Spinal cord (tissue), 10 donors: ENCODE data around the gene TUBA8. TPM values are rescaled to one million over a fixed set of nuclear protein-coding genes. Genes with fewer than 3 reads are reported as not detected.
"Not testable (repeated sequence)": the region's sequence is repeated elsewhere in the genome, so short reads cannot be mapped to it uniquely, and the experiment has no call there.

Experiments used
- DNase-seq, 6 donors: peaks; one replicate each; pipeline versions ENCODE4 v3.0.0 to v3.0.0-alpha.2; 2013 to 2015; ENCODE audit warnings: low spot score in 6 of 6, low read depth in 4 of 6
- H3K27ac ChIP-seq: one replicate; pipeline ENCODE4 v1.5.1; 2013; ENCODE audit warnings: low read depth, low read length, control low read depth
- H3K27me3 ChIP-seq: one replicate; pipeline ENCODE4 v1.6.1; 2013; ENCODE audit warnings: low read length; ENCODE audit not compliant: control insufficient read depth, insufficient read depth
- H3K36me3 ChIP-seq: one replicate; pipeline ENCODE4 v1.6.1; 2013; ENCODE audit warnings: low read length; ENCODE audit not compliant: control insufficient read depth, insufficient read depth
- H3K4me1 ChIP-seq: one replicate; pipeline ENCODE4 v1.6.1; 2013; ENCODE audit warnings: low read length; ENCODE audit not compliant: control insufficient read depth, insufficient read depth
- H3K4me3 ChIP-seq: one replicate; pipeline ENCODE4 v1.5.1; 2013; ENCODE audit warnings: low read depth, low read length, control low read depth
- H3K9me3 ChIP-seq: one replicate; pipeline ENCODE4 v1.6.1; 2013; ENCODE audit warnings: low read length; ENCODE audit not compliant: control insufficient read depth, insufficient read depth
- WGBS: methylation state at CpG from one replicate; pipeline ENCODE4 v1.1.5; 2013; ENCODE audit warnings: missing lambda C conversion rate; ENCODE audit not compliant: insufficient coverage; 5-methylcytosine and 5-hydroxymethylcytosine counted together
- polyA plus RNA-seq, 2 donors: library from polyadenylated mRNA; unstranded; fragments of 120-200 nt; gene quantifications; one replicate each; pipeline ENCODE4 v1.2.1, GENCODE V29; 2013; ENCODE audit not compliant: insufficient read length in 2 of 2
- total RNA-seq, 2 donors: library from RNA; depleted of rRNA in 1 of 2; stranded (reverse); fragments of 120-200 nt in 1 of 2; fragments of >200 nt in 1 of 2; gene quantifications; one replicate each; pipeline versions ENCODE4 v1.2.3 to v1.2.4, GENCODE V29; 2013 to 2014
- donor health status: healthy.

Gene TUBA8
- total and polyA plus RNA-seq, 4 donors: 5.5 to 27.1 (median 17.2) TPM

DNA sequence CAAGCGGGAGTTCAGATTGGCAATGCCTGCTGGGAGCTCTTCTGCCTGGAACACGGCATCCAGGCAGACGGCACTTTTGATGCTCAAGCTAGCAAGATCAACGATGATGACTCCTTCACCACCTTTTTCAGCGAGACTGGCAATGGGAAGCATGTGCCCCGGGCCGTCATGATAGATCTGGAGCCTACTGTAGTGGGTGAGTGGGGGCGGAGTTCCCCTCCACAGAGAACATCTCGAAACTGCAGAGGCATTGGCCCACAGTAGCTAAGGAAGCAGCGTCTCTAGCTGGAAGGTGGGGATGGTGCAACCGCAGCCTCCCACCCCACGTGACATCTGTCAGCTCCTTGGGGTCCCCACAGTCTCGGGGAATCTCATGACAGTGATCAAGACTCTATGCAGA, 10.9 kb downstream of the TUBA8 start:
- 77% methylated on average over 7 of the region's 13 CpGs for whole genome bisulfite sequencing
- no peak for DNase-seq
- no peaks in the 10 kb centered on the region for H3K9me3 ChIP-seq
- no peaks in the 10 kb centered on the region for H3K27me3 ChIP-seq
- no peak overlapping the region for H3K4me3 ChIP-seq
- no peak overlapping the region for H3K27ac ChIP-seq
- no peaks in the 10 kb centered on the region for H3K4me1 ChIP-seq
- peaks cover 29% of the 10 kb centered on the region for H3K36me3 ChIP-seq

DNA sequence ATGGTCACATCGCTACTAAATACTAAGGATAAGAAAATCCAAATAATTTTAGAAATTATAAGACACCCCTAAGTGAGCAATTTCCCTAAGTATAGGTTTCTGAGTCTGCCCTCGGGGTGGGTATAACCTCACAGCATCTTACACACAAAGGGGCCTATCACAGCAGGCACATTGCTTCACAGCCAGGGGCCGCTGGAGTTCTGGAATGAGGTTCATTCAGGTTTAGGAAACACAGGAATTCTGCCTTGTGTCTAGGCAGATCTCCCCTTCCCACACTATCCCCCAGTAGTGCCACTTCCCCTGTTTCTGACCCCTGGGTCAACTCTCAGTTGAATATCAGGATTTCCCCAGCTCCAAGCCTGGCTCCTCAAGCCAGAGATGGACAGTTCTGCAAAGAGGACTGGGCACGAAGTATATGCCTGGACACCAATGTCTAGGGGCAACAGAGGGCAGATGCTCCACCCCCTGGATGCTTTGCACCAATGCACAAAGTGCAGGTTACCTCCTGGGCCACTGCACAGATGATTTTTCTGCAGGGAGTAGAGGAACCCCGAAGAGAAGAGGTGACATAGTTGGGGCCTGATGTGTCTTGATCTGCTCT, 11.4 kb downstream of the TUBA8 start:
- DNase-seq: no peak
- Histone ChIP-seq H3K9me3 (no peaks in the 10 kb centered on the region), H3K36me3 (peaks cover 34% of the 10 kb centered on the region), H3K27ac (no peak overlapping the region), H3K27me3 (no peaks in the 10 kb centered on the region), H3K4me1 (no peaks in the 10 kb centered on the region), H3K4me3 (no peak overlapping the region)
- WGBS: 100% methylated on average over 1 of the region's 5 CpGs

DNA sequence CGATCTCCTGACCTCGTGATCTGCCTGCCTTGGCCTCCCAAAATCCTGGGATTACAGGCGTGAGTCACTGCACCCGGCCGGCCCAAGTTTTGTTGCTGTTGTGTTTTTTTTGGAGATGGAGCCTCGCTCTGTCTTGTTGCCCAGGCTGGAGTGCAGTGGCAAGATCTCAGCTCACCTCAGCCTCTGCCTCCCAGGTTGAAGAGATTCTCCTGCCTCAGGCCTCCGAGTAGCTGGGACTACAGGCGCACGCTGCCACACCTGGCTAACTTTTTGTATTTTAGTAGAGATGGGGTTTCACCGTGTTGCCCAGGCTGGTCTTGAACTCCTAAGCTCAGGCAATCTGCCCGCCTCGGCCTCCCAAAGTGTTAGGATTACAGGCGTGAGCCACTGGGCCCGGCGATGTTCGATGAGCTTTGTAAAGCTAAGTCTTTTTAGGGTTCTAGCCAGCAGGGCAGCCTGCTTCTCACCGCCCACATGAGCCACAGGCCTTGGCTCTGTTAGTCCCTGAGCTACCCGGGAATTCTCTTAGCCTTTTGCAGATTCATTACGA, 12.9 kb downstream of the TUBA8 start:
- H3K4me3 ChIP-seq, H3K4me1 ChIP-seq, H3K9me3 ChIP-seq, H3K27ac ChIP-seq, H3K27me3 ChIP-seq, DNase-seq: not testable (repeated sequence)
- WGBS: 96% methylated on average over 19 of the region's 19 CpGs
- H3K36me3 ChIP-seq: peaks cover 37% of the 10 kb centered on the region

DNA sequence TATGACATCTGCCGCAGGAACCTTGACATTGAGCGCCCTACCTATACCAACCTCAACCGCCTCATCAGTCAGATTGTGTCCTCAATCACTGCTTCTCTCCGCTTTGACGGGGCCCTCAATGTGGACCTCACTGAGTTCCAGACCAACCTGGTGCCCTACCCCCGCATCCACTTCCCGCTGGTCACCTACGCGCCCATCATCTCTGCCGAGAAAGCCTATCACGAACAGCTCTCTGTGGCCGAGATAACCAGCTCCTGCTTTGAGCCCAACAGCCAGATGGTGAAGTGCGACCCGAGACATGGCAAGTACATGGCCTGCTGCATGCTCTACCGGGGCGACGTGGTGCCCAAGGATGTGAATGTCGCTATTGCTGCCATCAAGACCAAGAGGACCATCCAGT, 16.0 kb downstream of the TUBA8 start:
- no peak overlapping the region for H3K4me3 ChIP-seq
- no peaks in the 10 kb centered on the region for H3K9me3 ChIP-seq
- no peaks in the 10 kb centered on the region for H3K27me3 ChIP-seq
- no peak for DNase-seq
- peaks cover 42% of the 10 kb centered on the region for H3K36me3 ChIP-seq
- H3K27ac ChIP-seq: no peak overlapping the region
- WGBS: 96% methylated on average over 18 of the region's 18 CpGs
- no peaks in the 10 kb centered on the region for H3K4me1 ChIP-seq

DNA sequence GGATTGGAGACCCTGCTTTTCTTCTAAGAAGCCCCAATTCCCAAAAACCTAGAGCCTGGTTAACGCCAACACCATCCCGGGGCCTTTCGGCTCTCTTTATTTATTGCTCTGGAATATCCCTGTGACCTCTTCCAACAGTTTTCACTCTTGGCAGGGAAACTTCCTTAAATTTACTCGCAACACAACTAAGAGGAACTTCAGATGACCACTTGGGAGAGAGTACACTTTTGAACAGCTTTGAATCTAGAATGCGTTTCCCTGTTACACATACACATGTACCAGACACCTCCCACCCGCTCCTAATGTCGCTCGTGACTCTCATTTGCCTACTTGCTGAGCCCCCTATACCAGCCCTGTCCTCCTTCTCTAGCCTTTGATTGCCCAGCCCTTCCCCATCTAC, 19.4 kb downstream of the TUBA8 start:
- no peaks in the 10 kb centered on the region for H3K9me3 ChIP-seq
- no peak overlapping the region for H3K27ac ChIP-seq
- H3K36me3 ChIP-seq: peaks cover 31% of the 10 kb centered on the region
- H3K4me1 ChIP-seq: no peaks in the 10 kb centered on the region
- H3K4me3 ChIP-seq: no peak overlapping the region
- WGBS: 86% methylated on average over 8 of the region's 8 CpGs
- no peak for DNase-seq
- no peaks in the 10 kb centered on the region for H3K27me3 ChIP-seq

DNA sequence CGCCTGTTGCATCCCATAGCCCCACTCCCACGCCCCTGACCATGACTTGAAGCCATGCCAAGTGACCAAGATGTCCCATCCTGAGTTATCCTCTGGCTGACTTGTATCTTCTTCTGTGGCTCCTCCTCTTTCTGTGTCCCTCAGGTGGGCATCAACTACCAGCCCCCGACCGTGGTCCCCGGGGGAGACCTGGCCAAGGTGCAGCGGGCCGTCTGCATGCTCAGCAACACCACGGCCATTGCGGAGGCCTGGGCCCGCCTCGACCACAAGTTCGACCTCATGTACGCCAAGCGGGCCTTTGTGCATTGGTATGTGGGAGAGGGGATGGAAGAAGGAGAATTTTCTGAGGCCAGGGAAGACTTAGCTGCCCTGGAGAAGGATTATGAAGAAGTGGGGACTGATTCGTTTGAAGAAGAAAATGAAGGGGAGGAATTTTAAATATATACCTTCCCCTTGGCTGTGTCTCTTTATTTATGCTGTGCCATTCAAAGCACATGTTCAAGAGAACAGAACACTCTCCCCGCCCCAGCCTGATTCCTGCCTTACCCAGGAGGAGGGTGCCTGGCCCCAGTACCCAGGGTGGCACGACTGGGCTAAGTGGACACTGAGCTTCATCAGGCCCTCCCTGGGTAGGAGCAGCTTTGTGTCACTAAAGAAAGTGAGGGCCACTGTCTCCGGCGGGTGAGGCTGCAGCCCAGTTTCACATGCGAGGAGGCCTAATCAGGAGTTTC, 20.3 kb downstream of the TUBA8 start:
- 91% methylated on average over 17 of the region's 20 CpGs for WGBS
- Histone ChIP-seq H3K4me1 (no peaks in the 10 kb centered on the region), H3K36me3 (peaks cover 31% of the 10 kb centered on the region), H3K4me3 (no peak overlapping the region), H3K27me3 (no peaks in the 10 kb centered on the region), H3K9me3 (no peaks in the 10 kb centered on the region), H3K27ac (no peak overlapping the region)
- DNase-seq: no peak

DNA sequence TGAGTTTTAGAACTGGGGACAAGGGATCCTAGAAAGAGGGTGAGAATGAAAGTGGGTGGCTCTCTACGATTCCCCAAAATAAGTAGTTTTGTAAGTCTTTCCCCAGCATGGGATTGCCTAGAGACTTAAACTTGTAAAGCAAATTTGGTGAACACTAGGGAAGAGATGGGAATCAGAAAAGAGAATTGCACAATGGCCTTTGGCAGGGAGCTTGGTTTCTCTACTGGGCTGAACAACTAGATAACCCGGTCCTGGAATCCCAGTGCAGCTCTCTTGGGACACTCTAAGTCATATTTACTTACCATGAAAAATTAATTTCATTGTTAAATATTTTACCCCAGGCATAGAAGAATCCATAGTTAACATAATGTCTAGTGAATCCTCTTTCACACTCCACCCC, 22.8 kb downstream of the TUBA8 start:
- no peak overlapping the region for H3K27ac ChIP-seq
- H3K27me3 ChIP-seq: no peaks in the 10 kb centered on the region
- no peaks in the 10 kb centered on the region for H3K9me3 ChIP-seq
- DNase-seq: no peak
- 100% methylated on average over 1 of the region's 2 CpGs for WGBS
- peaks cover 18% of the 10 kb centered on the region for H3K36me3 ChIP-seq
- H3K4me1 ChIP-seq: no peaks in the 10 kb centered on the region
- H3K4me3 ChIP-seq: no peak overlapping the region

DNA sequence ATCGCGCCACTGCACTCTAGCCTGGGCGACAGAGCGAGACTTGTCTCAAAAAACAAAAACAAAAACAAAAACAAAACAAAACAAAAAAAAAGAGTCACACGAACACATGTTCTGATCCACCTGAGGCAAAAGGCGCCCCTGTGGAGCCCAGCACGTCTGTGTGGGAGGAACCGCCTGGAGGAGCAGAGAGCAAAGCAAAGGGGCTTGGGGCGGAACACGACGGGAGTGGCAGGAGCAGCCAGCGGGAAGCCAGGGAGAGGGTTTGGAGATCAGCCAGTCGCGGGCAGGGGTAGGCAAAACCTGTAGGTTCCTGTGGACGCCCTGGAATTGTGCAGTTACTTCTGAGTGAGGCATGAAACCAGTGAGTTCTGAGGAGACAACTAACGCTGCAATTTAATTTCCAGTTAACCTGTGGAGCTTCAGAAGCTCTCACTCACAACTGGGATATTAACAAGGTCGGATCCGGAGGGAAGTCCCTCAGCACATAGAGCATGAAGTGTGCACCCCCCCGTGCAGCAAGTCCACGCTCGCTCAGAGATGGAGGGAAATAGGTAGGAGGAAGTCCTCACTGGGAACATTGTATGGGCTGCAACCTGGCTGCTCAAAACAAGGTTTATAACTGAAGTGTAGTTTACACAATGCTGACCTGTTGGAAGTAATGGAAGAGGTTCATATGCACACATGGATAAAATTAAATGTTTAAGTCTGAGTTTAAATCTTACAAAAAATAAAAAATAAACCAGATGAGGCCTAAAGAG, 26.1 kb downstream of the TUBA8 start:
- Histone ChIP-seq H3K27me3 (no peaks in the 10 kb centered on the region), H3K4me1 (no peaks in the 10 kb centered on the region), H3K27ac (no peak overlapping the region), H3K4me3 (no peak overlapping the region), H3K9me3 (no peaks in the 10 kb centered on the region), H3K36me3 (peaks cover 6% of the 10 kb centered on the region)
- DNase-seq: no peak
- 83% methylated on average over 17 of the region's 21 CpGs for WGBS

DNA sequence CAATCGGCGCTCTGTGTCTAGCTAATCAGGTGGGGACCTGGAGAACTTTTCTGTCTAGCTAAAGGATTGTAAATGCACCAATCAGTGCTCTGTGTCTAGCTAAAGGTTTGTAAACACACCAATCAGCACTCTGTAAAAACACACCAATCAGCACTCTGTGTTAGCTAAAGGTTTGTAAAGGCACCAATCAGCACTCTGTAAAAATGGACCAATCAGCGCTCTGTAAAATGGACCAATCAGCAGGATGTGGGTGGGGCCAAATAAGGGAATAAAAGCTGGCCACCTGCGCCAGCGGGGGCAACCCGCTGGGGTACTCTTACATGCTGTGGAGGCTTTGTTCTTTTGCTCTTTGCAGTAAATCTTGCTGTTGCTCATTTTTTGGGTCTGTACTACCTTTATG, 30.4 kb downstream of the TUBA8 start:
- H3K36me3 ChIP-seq, DNase-seq, H3K9me3 ChIP-seq, H3K4me3 ChIP-seq, H3K4me1 ChIP-seq, H3K27ac ChIP-seq, H3K27me3 ChIP-seq: not testable (repeated sequence)
- WGBS: 93% methylated on average over 4 of the region's 6 CpGs
